GM18868 (cell line): ENCODE data around the gene AHRR.
"Not testable (repeated sequence)": the region's sequence is repeated elsewhere in the genome, so short reads cannot be mapped to it uniquely, and the experiment has no call there.

Source experiments
- ATAC-seq: cut with Tn5 transposase; IDR thresholded peaks from one replicate; pipeline ENCODE4 v1.9.1; 2021; ENCODE audit warnings: mild to moderate bottlenecking, moderate library complexity; ENCODE audit not compliant: unreplicated experiment

The AHRR gene

DNA sequence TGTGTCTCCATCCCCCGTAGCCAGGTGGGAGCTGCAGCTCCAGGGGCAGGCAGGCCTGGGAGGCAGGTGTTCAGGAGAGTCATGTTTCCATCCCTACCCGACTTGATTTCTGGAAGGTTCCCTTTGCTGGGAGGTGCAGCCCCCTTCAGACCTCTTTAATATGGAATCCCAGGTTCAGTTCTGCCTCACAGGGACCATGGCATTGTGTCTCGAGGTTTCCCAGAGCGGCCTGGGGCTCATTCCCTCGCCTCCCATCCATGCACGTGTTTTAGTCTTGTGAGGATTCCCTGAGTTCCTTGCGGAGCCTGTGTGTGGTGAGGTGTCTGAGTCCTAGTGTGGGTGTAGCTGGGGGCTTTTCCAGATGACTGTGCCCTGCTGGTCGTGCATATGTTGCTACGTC is 16.5 kb upstream of the AHRR start:
- no peak for ATAC-seq

DNA sequence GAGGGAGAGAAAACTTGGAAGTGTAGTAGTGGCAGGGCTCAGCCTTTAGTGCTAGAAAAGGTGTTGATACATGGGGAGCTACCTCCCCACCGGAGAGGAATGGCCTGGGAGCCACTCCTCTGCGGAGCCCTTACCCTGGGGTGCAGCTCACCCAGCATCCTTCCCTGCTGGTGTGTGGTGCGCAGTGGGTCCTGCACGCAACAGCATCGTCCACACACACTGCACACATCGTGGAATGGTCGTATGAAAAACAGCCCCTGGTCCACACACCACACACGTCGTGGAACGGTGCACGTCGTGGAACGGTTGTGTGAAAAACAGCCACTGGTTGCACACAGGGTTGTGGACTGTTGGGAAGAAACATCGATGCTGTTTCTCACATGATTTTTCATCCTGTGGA is 16.1 kb upstream of the AHRR start:
- no peak for ATAC-seq

- ATAC-seq: no peak
Measured at GRCh38 chr5:306011-306805, 15.3 kb upstream of the AHRR start.

GRCh38 chr5:307306-307705 is 14.2 kb upstream of the AHRR start:
- ATAC-seq: no peak

DNA sequence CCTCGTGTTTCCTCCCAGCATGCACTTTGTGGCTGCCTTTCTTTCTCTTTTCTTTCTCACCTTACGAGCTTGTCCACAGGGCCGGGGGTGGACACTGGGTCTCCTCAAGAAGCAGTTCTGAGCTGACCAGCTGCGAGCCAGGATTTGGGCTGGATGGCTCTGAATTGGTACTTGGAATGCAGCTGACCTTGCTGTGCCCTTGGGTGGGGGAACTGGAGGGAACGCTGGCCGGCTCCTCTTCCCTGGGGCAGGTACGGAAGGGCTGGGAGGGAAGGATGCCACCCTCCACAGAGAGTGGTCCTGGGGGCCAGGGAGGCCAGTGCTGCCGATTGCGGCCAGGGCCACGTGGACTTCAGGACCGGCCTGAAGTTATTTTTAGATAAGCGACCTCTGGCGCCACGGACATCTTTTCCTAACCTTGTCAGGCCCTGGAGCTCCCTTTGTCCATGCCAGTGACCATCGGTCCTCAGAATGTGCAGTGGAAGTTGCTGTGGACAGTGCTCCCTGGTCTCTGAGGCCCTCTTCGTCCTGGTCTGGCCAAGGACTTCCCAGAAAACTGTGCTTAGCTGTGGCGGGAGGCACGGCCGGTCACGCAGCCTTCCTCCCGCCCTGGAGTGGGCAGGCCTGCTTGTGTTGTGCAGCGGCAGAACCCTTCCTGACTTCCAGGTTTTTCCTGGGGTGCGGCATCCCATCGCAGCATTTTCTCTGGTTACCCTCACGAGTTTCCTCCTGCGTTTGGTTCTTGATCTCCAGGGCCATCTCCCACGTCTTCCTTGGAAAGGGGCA is 13.5 kb upstream of the AHRR start:
- ATAC-seq: no peak

DNA sequence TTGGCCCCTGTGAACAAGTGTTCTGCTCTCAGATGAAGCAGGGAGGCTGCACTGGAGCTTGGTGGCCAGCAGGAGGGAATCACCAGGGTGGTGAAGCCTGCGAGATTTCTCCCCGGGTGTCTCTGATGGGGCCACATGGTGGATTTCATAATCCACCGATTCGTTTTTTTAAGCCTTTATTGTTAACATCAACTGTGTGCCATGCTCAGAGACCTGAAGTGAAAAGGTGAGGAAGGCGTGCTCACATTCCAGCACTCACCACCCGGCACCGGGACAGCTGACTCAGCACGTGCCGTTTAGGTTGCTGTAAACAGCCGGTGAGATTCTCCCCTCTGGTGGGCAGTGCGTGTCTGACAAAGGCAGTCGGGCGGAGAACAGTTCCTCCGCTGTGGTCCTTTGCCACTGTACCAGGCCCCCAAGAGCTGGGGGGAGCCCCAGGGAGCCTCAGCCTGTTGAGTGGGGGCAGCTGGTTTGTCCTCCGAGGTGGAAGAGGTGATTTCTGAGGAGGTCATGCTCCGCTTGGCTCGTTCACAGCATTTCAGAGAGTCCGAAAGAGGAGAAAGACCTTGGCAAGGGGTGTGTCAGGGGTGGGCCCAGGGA is 12.7 kb upstream of the AHRR start:
- peak; percentile 67 for ATAC-seq

DNA sequence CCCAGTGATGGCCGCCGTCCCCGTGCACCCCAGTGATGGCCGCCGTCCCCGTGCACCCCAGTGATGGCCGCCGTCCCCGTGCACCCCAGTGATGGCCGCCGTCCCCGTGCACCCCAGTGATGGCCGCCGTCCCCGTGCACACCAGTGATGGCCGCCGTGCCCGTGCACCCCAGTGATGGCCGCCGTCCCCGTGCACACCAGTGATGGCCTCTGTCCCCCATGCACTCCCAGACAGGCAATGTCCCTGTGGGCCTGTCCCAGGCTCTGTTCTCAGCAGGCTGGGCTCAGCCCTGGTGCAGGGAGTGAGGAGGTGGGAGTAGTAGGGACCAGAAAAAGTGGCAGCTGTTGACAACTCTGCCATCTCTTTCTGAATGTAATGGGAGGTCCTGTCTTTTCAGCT is 11.7 kb upstream of the AHRR start:
- not testable (repeated sequence) for ATAC-seq

DNA sequence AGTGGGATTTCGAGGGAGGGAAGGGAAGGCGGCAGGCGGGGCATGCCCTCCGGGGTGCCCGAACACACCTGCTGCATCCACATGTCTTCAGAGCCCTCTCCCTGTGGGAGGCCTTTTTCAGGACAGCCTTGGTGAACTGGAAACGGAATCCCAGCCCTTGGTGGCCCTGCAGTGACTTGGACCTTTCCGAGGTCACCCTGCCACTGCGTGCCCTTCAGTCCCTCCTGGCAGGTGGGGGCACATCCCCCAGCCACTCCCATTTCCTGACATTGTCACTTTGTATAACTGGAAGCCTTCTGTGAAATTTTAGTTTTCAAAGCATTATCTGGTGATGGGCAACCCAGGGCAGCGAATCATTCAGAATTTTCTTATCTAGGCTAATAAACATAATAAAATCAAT is 11.0 kb upstream of the AHRR start:
- ATAC-seq: no peak

GRCh38 chr5:310941-311434 is 10.5 kb upstream of the AHRR start:
- no peak for ATAC-seq

- no peak for ATAC-seq
Measured at GRCh38 chr5:311963-312362, 9.6 kb upstream of the AHRR start.

- no peak for ATAC-seq
Measured at GRCh38 chr5:312845-313244, 8.7 kb upstream of the AHRR start.

DNA sequence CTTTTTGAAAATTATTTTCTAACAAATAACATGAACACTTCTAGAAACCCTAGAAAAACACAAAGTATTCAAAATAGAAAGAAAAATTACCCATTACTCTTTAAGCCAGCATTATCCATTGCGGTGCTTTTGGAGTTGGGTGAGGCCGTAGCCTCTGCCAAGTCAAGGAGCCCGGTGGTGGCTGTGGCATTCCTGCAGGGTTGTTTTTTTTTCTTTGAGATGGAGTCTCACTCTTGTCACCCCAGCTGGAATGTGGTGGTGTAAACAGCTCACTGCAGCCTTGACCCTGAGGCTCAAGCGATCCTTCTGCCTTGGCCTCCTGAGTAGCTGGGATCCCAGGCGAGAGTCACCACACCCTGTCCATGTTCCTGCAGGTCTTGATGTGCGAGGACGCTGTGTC is 8.2 kb upstream of the AHRR start:
- no peak for ATAC-seq

GRCh38 chr5:313806-314376 is 7.6 kb upstream of the AHRR start:
- no peak for ATAC-seq

DNA sequence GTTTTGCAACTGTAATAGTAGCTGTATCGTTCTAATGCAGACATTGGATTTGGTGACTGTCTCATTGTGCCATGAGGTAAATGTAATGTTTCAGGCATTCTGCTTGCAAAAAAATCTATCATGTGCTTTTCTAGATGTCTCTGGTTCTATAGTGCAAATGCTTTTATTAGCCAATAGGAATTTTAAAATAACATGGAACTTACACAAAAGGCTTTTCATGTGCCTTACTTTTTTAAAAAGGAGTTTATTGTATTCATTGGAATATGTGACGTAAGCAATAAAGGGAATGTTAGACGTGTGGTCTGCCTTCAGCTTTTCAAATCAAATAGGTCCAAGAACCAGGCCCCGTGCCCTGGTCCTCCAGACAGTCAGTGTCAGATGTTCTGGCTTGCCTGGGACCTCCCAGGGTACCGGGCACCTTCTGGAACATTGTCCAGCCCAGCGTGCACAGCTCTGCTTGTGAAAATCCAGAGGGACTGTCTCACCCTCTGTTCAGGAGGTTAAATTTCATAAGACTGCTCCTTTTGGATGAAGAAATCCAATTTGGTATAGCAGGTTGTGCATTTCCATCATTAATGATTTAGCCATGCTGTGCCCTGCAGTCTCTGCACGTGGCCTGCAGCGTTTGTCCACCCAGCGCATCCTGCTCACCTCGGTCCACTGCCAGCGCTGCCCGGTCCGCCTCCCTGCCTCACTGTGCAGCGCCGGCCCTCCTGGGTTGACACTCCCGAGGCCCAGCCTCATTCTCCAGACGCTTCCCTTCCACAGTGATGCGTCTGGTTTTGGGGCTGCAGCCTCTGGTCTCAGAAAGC is 6.6 kb upstream of the AHRR start:
- no peak for ATAC-seq

DNA sequence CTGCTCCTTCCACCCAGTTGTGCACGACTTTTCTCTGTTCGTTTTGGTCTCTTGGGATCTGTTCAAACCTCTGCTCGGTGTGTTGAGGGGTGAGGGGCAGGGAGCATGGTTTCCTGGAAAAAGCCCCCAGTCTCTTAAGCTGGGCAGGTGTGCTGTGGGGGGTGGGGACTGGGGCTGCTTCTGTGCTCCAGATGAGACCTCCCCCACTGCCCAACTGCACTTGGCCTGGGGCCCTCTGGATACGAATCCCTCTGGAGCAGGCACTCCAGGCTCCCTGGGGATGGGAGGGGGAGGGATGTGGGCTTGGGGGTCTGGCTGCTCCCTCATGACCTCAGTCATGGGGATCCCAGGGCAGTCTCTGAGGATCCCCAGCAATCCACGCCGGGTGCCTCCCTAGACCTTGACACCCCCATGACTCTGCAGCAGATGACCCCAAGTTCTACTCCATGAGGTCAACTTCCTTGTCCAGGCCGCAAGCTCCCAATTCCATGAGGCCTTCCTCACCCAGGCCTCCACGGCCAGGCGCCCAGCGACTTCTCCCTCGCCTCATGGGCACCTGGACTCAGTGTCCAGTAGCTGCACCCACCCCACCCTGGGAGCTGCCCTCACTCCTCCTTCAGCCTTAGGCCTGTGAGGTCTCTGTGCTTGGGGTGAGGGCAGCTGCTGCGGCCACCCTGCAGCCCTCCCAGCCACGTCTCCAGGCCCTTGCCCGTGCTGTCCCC is 5.9 kb upstream of the AHRR start:
- ATAC-seq: no peak

DNA sequence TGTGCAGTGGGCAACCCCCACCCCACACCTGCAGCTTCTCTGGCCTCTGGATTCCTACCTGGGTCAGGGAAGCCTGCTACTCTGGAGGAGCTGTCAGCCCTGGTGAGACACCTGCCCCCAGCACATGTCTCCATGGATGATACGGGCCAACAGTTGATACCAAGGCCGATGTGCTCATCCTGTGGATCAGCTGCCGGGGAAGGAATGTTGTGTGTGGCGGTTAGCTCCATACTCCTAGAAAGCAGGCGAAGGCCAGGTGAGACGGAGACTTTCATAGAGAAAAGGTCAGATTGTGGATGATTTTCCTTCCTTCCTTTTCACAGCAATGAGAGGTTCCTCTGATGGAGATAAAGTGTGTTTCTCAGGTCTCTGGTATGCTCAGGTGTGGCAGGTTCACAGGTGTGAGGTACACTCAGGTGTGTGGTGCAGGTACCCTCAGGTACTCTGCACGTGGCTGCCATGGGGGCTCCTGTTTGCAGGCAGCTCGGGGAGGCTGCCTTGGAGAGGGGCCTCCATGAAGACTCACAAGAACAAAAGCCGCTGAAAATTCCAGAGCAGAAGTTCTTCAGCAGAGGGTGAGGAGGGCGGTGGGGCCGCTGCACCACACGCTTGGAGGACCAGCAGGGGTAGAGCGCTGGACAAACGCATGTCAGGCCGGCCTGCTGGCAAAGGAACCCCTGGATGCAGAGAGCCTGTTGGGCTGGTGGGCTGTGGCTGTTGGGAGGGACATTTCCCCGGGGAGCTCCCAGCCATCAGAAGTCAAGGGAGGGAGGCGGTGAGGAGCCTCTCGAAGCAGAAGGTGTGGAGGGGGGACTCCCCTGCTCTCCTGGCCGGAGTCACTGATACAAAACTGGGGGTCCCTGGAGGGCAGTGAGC is 5.1 kb upstream of the AHRR start:
- peak; percentile 24 for ATAC-seq

- peak; percentile 76 for ATAC-seq
Measured at GRCh38 chr5:317086-317811, 4.3 kb upstream of the AHRR start.

DNA sequence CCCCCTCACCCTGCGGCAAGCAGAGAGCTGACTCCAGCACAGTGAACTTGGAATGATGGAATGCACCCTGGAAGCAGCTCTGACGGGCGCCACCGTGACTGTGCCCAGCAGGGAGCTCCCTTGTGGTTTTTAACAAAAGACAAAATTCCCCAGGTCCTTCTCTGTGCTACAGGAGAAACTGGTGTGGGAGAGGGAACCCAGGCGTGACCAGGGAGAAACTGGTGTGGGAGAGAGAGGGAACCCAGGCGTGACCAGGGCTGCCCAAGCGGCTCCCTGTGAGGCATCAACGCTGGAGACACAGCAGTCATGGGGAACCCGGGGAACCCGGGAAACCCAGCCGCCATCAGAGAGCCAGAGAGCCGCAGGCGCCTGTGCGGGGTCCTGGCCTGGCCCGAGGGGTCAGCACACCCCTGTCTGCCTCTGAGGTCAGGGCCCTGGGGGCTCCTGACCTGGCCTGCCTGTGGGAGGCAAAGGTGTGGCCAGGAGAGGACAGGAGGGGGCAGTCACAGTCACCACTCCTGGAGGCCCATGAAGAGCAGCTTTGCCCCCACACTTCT is 3.1 kb upstream of the AHRR start:
- no peak for ATAC-seq
